ENCODE results near the gene ALDH1A2.

Gene ALDH1A2

DNA sequence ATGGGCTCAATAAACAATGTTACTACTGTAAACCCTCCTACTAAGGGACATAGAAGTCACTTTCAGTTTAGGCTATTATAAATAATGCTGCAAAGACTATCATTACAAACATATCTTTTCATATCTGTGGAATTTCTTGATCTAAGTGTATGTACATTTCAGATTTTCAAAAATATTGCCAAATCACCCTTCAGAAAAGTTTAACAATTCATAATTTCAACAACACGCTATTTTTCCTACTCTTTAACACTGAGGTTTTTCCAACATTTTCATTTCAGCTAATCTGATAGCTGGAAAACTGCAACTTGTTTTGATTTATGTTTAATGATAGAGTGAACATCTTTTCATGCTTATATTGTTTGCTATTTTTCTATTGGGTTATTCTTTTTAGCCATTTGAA is 69.0 kb downstream of the ALDH1A2 start:
- DNase-seq (ENCODE audit: low read depth in 2 of 2) = no peak

DNA sequence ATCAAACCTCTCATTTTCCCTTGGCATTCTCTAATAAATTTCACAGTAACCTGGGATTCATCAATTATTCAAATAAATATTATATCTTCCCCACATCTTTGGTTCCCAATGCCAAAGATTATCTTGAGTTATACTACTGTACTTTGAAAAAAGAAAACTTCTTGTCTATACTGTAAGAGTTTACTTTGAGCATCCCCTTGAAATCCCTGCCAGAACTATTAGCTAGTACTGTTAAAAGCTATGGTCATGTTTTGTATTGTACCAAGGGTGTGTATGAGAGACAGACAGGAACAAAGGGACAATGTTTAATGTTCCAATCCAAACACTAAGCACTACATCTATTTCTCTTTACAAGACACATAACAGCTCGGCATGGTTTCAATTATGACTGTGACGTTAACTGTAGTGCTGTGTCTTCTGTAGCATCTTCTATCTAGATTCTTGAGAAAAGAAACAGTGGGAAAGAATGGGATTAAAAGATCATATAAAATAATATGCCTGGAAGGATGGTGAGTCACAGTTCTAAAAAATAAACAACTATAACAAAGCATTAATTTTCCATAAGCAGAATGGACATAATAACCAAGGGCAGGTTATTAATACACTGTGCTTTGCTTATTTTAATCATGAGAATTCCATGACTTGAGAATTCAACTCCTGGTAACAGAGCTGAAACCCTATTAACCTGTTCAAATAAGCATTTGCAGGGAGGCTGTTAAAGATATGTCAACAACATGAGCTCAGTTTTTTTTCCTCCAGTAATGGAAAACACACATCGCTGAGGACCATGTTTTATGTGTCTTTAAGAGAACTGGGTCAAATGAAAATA is 71.1 kb downstream of the ALDH1A2 start:
- DNase-seq (ENCODE audit: low read depth in 2 of 2) = no peak

DNA sequence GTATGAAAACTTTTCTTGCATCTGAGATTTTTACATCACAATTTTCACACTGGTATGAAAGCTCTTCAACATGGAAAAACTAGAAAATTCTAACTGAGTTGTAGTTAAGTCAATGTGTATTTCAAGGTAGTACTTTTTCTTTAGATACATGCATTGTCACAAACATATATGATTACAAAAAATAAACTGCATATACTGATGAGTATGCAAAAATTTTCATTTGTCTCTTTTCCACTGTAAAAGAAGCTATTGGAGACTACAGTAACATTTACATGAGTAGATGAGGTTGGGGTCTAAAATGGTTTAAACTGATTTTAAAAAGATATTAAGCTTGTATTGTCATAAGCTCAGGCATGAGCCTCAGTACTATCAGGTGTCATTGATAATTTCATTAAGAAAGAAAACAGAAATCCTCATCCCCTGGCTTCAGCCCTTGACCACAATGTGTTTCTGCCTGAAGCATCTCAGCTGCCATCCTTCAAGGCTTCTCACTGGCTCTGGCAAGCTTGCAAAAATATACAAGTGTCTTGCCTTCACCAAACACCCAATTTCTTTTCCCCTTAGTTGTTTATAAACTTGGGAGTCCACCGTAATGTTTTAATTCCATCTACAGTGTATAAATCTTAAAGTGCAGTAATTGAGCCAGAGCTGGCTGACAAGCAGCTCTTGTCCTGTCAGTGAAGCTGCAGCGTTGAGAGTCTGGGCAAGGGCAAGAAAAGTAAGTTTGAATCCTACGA is 71.9 kb downstream of the ALDH1A2 start:
- DNase-seq (ENCODE audit: low read depth in 2 of 2) = no peak

DNA sequence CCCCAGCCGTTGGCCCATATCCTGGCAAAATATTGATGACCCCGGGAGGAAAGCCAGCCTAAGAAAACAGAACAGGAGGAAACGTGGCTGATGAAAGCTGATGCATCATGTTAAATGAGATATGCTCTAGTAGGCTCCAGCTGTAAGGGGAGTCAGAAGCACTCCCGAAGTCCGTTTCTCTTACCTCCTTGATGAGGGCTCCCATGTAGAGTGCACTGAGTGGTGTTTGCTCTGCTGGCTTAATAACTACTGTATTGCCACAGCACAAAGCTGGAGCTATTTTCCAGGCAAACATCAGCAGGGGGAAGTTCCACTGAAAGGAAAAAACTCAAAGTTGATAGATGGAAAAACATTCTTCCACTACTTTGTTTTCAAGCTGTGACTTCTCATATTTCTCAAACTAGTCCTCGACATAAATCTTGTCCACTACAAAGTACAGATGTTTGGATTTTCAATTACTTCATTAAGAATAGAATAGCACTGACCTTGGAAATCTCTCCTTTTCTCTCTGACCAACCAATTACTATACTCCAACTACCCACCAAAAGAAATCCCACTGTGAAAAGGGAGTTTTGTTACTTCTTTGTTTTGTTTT is 72.7 kb downstream of the ALDH1A2 start:
- DNase-seq (ENCODE audit: low read depth in 2 of 2) = no peak

DNA sequence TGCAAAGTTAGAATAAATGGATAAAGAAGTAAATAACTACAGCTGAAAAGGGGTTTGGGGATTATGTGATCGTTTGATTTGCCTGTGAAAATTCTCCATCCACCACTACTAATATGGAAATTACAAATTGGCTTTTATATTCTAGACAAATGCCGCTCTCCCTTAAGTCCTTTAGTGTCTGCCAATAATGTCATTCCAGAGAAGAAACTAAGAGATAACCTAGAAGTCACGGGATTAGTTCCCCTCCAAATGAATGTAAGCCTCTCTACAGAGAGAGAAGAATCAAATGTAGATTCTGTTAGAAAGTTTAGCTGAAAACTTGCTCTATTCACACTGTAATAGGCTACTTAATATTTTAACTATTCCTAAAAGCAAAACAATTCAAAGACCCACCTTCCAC is 92.0 kb downstream of the ALDH1A2 start:
- DNase-seq (ENCODE audit: low read depth in 2 of 2) = no peak

DNA sequence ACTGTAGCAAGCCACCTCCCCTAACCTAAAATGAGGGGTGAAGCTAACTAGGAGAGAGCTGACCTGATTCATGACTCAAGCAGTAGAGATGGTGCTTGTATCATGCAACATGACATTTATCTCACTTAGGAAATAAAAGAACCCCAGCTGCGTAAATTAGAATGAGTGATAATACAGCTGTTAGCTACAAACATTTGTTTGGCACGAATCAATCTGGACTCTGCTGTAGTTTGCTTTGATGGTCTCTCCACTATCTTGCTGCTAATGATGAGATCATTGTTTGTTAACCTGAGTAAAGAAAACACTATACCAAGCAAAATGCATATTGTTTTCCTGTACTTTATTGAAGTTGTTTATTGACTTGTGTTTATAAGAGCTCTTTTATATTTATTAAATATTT is 92.6 kb downstream of the ALDH1A2 start:
- no peak for DNase-seq (ENCODE audit: low read depth in 2 of 2)

DNA sequence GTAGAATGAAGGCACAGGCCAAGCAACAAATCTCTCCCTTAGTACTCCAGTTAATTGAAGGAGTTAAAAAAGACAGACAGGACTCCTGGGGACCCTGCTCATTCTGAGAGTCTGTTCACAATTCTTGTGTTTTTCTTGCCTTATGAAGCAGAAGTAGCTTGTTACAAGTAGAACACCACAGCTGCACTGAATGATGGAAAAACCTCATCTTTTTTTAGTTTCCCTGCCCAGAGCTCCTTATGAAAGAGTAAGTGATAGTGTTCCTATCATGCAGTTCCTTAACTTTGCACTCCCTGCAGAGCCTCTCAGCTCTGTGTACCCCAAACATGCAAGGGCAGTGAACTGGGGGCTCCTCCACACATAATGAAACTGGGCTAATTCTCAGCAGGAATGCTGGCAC is 95.5 kb downstream of the ALDH1A2 start:
- no peak for DNase-seq (ENCODE audit: low read depth in 2 of 2)

DNA sequence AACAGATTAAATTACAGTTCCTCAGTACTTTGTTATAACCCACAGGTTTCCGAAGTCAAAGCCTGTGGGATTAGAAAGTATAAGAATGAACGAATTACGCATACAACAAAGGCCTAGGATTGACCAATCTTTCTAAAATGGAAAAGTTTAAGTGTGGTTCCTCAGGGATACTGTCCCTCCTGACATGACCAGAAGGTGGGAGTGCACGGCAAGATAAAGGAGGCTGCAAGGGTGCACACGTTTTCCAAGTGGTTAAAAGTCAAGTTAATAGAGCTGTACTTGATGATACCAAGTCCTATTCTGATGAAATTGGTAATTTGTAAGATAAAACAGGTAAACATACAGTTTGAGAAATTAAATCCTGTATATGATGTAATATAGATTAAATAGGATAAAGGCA is 96.2 kb downstream of the ALDH1A2 start:
- no peak for DNase-seq (ENCODE audit: low read depth in 2 of 2)

DNA sequence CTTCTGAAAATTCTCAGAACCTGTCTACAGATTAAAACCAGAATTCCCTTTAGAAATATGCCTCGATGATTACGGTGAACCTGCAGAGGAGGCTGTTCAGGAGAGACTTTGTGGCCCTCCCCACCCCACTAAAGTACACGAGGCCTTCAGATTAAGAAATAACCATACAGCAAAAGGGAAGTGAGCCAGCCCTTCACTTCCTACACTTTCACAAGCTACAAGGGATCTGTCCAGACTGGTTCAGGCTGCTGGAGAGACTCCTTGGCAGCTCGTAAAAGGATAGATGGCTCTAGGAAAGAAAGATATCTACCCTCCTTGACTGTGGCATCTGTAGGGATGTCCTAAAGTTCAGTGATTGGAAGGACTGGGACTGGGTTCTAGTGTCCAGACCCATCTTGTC is 102.6 kb downstream of the ALDH1A2 start:
- DNase-seq (ENCODE audit: low read depth in 2 of 2) = no peak

DNA sequence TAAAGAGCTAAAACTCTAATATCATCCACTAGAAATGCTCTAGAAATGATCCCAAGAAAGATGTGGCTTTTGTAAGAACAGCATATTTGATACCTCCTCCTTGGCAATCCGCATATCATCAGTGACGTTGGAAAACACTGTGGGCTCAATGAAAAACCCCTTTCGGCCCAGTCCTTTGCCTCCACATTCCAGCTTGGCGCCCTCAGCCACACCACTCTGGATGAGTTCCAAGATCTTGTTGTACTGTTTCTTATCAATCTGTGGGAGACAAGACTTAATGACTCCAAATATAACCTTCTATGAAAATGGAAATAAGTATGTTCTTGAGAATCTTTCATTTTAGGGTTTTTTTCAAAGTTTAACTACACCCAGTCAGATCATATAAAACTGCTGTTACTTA is 103.6 kb downstream of the ALDH1A2 start:
- DNase-seq (ENCODE audit: low read depth in 2 of 2) = no peak

DNA sequence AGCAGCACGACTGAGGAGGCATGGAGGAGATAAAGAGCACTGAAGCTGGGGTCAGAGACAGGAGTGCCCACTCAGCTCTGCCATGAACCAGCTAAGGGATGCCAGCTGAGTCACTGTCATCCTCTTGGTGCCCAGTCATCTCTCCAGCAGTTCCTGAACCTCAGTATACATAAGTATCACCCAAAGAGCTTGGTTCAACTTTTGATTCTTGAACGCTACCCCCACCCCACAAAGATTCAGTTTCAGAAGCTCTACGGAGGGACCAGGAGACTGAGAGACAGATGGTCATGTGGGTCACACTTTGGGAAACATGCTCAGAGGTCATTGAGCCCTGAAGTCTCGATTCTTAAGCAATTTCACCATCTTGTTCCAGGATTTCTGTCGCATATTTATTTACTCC is 108.4 kb downstream of the ALDH1A2 start:
- DNase-seq (ENCODE audit: low read depth in 2 of 2) = no peak

DNA sequence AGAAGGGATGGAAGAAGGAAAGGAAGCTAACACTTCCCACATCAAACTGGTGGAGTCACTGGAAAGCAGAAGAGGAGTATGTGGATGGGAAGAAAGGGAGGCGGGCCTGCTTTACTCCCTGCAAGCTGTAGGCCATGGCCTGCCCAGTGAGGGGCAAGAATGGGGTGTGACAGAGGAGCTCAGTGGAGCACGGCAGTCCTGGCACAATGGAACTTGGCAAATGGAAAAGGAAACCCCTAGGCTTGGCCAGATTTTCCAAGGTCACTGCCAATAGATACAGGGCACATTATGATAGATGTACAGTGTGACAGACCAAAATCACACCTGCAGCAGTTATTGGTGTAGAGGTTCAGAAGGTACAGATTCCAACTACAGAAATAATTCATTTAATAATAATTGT is 111.6 kb downstream of the ALDH1A2 start:
- no peak for DNase-seq (ENCODE audit: low read depth in 2 of 2)

DNA sequence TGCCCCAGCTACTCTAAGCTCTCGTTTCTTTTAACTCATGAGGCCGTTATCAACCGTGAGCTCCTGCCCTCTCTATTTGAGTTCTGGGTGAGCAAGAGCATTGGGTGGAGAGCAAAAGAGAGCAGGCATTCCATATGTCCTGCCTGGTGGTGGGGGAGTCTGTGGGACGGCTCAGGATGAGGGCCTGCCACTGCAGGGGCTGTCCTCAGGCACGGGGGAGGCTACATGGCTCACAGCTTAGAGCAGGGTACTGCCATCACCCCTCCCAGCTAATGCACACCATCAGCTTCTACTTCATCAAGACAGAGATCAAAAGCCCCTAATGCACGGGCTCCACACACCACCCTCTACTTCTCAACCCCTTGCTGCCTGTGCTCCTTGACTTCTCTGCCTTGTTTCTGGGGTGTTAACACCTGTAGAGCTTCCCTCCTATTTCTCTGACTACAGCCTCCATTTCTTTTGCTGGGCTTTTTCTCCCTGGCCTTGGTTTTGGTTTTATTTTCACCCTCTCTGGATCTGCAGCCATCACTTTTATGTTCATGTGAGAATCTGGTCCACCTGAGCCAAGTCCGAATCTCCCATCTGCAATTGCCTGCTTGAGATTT is 114.1 kb downstream of the ALDH1A2 start:
- no peak for DNase-seq (ENCODE audit: low read depth in 2 of 2)

DNA sequence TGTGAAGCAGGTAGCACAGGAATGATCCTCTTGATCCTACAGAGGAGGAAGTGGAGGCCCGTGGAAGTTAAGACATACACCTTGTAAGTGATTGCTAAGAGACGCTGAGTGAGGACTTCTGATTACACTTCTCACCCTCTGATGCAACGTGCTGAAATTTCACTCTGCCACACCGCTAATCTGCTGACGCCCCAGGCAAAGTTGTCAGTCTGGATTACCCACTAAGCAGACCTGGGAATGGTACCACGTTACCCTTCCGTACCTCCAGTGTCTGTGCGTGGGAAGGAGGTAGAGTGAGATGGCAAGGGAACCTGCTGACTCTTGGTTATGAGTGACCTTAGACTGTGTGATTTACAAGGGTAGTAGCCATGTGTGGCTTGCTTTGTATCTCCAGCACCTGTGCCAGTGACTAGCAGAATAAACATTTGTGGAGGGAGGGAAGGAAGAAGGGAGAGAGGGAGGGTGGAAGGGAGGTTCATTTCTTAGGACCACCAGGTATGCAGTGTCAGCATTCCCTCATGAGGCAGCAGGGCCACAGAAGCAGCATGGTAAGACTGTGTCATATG is 115.0 kb downstream of the ALDH1A2 start:
- DNase-seq (ENCODE audit: low read depth in 2 of 2) = no peak

DNA sequence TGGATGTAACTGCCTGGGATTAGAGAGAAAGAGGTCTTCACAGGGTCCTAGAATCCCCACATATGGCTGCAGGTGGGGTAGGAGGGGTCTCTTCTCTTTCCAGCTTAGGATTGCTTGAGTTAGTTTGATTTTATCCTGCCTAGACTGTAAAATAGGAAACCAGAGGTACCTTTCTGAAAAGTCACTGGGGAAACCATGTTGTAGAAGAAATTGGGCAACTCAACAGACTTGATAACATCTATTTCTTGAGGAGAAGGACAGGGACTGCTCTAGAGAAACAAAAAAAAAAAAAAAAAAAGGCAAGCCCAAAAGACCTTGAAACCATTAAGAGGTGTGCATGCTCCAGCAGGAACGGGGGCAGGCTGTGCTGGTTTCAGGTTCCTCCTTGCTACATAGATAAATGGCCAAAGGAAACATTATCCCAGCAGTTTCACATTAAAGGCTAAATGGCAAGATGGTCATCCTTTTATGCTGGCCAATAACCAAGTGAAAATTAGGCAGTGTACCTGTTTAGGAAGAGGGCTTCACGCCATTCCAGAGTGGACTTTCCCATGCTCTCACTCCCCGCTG is 116.1 kb downstream of the ALDH1A2 start:
- no peak for DNase-seq (ENCODE audit: low read depth in 2 of 2)

DNA sequence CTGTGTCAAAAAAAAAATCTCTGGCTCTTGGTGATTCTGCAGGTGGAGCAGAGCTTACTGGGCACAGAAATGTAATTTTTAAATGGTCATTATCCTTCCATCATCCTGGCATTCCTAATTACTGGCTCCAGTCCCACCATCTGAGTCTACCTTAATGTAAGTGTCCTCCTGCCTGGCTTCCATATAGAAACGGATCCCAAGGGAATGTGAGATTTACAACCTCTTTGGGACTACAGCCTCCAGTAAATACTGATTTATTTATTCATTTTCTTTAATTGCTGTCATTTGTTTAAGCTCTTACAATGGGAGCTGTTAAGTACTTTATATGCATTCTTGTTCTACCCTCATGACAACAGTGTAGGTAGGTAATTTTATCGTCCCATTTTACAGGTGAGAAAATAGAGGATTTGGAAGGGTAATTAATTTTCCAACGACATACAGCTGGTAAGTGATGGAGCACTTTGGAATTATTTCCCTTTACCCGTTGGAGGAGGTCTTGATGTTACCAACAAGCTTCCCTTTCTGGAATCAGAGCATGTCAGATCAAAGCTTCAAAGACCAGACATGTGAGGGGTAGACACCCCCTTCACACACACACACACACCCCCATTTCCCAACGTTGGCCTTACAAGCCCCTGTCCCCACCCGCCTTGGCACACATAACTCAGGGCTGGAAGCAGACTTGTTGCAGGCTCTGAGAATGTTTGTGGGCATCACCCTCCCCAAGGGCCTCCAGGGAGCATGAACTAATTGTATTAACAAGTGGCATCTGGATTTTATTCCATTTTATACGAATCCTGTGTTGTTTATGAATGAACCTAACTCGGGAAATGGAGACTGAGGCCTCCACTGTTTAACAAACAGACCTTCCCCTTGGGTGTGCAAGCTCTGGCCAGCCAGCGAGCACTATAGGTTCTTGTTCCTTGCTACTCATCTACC is 116.9 kb downstream of the ALDH1A2 start:
- no peak for DNase-seq (ENCODE audit: low read depth in 2 of 2)

DNA sequence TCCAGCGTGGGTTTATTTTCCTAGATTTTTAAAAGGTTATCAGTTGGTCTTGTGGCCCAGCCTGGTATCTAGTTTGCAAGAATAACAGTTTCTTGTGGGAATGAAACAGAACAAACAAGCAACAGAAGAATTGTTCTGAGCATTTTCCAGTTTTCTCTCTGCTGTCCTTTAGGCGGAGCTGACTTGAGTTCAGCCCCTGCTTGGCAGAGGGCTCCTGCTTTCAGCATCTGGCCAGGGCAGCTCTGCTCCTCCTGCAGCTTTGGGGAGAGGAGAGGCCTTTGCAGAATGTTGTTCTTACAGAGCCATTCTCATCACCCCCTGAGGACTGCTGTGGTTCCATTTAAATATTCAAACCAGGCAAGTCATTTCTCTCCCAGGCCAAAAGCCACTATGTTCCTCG is 117.7 kb downstream of the ALDH1A2 start:
- DNase-seq (ENCODE audit: low read depth in 2 of 2) = no peak

DNA sequence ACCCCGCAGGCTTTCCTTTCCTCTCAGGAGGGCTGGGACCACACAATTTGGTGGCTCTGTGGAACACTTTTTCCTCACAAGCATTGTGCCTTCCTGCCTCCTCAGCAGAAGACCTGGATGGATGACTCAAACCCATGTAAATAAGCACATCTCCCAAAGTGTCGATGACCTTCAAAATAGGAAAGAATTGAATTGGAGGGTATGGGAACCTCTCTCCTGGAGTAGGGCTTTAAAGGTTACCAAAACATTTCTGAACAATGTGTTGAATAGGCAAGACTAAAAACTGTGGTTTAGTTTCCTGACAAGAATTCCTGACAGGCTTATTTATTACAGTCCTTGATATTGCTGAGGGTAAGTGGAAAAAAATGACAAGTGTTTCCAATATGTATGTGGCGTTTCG is 118.2 kb downstream of the ALDH1A2 start:
- DNase-seq (ENCODE audit: low read depth in 2 of 2) = no peak

DNA sequence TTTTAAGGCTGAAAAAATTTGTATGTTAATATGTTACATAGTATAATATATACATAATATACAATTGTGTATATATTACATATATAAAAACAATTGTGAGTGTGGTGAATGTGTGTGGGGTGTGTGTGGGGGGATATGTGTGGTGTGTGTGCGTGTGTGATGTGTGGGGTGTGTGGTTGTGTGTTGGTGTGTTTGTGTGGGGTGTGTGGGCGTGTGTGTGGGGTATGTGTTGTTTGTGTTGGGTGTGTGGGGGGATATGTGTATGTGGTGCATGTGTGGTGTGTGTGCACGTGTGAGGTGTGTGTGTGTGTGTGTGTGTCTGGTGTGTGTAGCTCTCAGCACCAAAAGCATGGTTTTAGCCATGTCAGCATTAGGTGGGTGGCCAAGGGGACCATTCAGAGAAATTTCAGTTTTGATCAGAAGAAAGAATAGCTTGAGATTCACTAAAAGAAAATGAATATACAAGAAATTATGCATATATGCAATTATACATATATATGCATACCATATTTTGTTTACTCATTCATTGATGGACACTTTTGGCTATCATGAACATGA is 118.9 kb downstream of the ALDH1A2 start:
- DNase-seq (ENCODE audit: low read depth in 2 of 2) = no peak

DNA sequence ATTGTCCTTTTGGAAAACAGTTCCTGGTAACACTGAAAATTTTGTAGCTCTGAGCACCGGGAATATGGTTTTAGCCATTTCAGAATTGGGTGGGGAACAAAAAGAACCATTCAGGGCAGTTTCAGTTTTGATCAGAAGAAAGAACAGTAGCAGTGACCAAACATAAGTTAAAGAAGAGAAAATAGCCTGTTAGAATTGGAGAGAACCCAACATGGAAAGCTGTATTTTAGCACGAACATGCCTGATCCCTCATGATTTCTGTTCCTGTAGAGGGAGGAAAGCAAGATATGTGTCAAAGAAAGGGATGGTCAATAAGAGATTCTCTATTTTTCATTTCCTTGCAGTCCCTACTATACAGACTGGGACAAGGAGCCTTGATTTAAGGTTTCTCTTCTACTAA is 119.9 kb downstream of the ALDH1A2 start:
- DNase-seq (ENCODE audit: low read depth in 2 of 2) = no peak
